NT2/D1 (cell line): Measurements from ENCODE around the gene WAPL.
"Not testable (repeated sequence)": the region's sequence is repeated elsewhere in the genome, so short reads cannot be mapped to it uniquely, and the experiment has no call there.

Experiments
- DNase-seq: peaks from one replicate; pipeline ENCODE4 v3.0.0-alpha.2; 2011; ENCODE audit warnings: low read depth, low spot score
- H3K27me3 ChIP-seq: 2 replicates; pipeline ENCODE4 v1.6.0; 2011; ENCODE audit warnings: mild to moderate bottlenecking; ENCODE audit not compliant: insufficient read length, insufficient read depth
- H3K36me3 ChIP-seq: 2 replicates; pipeline ENCODE4 v1.6.1; 2011; ENCODE audit warnings: mild to moderate bottlenecking, low read length, mixed read lengths; ENCODE audit not compliant: insufficient read depth, insufficient read length
- H3K4me1 ChIP-seq: 2 replicates; pipeline ENCODE4 v1.5.1; 2011; ENCODE audit not compliant: insufficient read depth, insufficient read length
- H3K4me3 ChIP-seq: 2 replicates; pipeline ENCODE4 v1.5.1; 2011; ENCODE audit warnings: low read depth; ENCODE audit not compliant: insufficient read length
- H3K9ac ChIP-seq: 2 replicates; pipeline ENCODE4 v1.6.0; 2011; ENCODE audit warnings: low read depth; ENCODE audit not compliant: insufficient read length
- H3K9me3 ChIP-seq: 2 replicates; pipeline ENCODE4 v1.5.1; 2011; ENCODE audit warnings: mild to moderate bottlenecking, low read length; ENCODE audit not compliant: insufficient read depth
- SUZ12 ChIP-seq: IDR thresholded peaks from 2 replicates; pipeline ENCODE4 v1.6.1; 2011; ENCODE audit not compliant: insufficient read length, insufficient read depth; ENCODE audit errors: extremely low read depth
- YY1 ChIP-seq: IDR thresholded peaks from 2 replicates; pipeline ENCODE4 v1.6.1; 2011; ENCODE audit not compliant: insufficient read length, insufficient read depth
- ZNF274 ChIP-seq: IDR thresholded peaks from 2 replicates; pipeline ENCODE4 v1.6.1; 2011; ENCODE audit warnings: mild to moderate bottlenecking, low read depth, low read length

WAPL gene

GRCh38 chr10:86389441-86390193, 132.0 kb downstream of the WAPL start:
- peaks cover 3% of the 10 kb centered on the region for H3K27me3 ChIP-seq
- H3K4me3 ChIP-seq = peak overlapping the region; percentile 51
- no peaks in the 10 kb centered on the region for H3K36me3 ChIP-seq
- peak overlapping the region; percentile 67 for H3K9ac ChIP-seq
- no peaks in the 10 kb centered on the region for H3K9me3 ChIP-seq
- peak; percentile 74 for DNase-seq
- TF ChIP-seq SUZ12 (no peak), ZNF274 (no peak), YY1 (no peak)
- no peaks in the 10 kb centered on the region for H3K4me1 ChIP-seq

DNA sequence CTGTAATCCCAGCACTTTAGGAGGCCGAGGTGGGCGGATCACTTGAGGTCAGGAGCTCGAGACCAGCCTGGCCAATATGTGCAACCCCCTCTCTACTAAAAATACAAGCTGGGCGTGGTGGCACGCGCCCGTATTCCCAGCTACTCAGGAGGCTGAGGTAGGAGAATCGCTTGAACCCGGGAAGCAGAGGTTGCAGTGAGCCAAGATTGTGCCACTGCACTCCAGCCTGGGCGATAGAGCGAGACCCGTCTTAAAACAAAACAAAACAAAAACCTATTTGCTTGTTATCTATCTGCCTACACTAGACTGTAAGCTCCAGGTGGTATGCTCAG, 132.5 kb downstream of the WAPL start:
- not testable (repeated sequence) for H3K9ac ChIP-seq, DNase-seq, H3K36me3 ChIP-seq, H3K9me3 ChIP-seq, H3K4me1 ChIP-seq, H3K27me3 ChIP-seq
- H3K4me3 ChIP-seq = peak overlapping the region; percentile 51

DNA sequence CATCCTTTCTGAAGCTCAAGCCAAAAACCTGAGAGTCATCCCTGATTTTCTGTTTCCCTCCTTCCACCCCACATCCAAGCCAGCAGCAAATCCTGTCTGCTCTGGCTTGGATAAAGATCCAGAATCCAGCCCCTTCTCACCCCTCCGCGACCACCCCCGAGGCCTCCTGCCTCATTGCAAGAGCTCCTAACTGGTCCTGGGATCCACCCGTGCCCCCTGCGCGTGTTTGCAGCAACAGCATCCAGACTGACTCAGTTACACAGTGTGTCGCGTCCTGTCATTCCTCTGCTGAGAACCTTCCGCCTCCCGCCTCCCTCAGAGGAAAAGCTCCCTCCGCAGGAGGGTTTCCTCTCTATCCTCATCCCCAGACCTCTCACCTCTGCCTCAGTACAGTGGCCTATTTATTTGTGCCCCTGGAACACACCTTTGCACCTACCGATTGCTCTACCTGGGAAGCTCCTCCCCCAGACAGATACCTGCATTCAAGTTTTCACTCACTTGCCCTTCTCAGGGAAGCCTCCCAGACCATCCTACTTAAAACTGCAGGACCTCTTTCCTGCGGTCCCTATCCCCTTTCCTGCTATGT, 133.4 kb downstream of the WAPL start:
- Histone ChIP-seq H3K27me3 (peaks cover 3% of the 10 kb centered on the region), H3K9ac (no peak overlapping the region), H3K4me1 (no peaks in the 10 kb centered on the region), H3K9me3 (no peaks in the 10 kb centered on the region), H3K36me3 (no peaks in the 10 kb centered on the region), H3K4me3 (no peak overlapping the region)
- no peak for DNase-seq
- TF ChIP-seq SUZ12 (no peak), ZNF274 (no peak), YY1 (no peak)

GRCh38 chr10:86387178-86387794, 134.3 kb downstream of the WAPL start:
- H3K27me3 ChIP-seq = peaks cover 3% of the 10 kb centered on the region
- no peaks in the 10 kb centered on the region for H3K4me1 ChIP-seq
- no peaks in the 10 kb centered on the region for H3K9me3 ChIP-seq
- no peak overlapping the region for H3K4me3 ChIP-seq
- DNase-seq = no peak
- no peaks in the 10 kb centered on the region for H3K36me3 ChIP-seq
- no peak overlapping the region for H3K9ac ChIP-seq
- TF ChIP-seq YY1 = no peak
- no peak for TF ChIP-seq SUZ12
- TF ChIP-seq ZNF274 = no peak

GRCh38 chr10:86385806-86386205, 135.8 kb downstream of the WAPL start:
- Histone ChIP-seq H3K36me3 (no peaks in the 10 kb centered on the region), H3K4me3 (no peak overlapping the region), H3K9me3 (no peaks in the 10 kb centered on the region), H3K4me1 (no peaks in the 10 kb centered on the region), H3K27me3 (no peaks in the 10 kb centered on the region), H3K9ac (no peak overlapping the region)
- no peak for DNase-seq
- TF ChIP-seq ZNF274 = no peak
- no peak for TF ChIP-seq YY1
- no peak for TF ChIP-seq SUZ12
